H9 (cell line): ENCODE results near the gene LKAAEAR1. TPM values are rescaled to one million over a fixed set of nuclear protein-coding genes. Genes with fewer than 3 reads are reported as not detected.

ENCODE experiments used
- DNase-seq: peaks from one replicate; pipeline ENCODE4 v3.0.0-alpha.2; 2017
- H2AFZ ChIP-seq: one replicate; pipeline ENCODE4 v1.6.1; 2013; ENCODE audit warnings: mild to moderate bottlenecking, low read length, control low read depth, moderate library complexity
- H2AK5ac ChIP-seq: 2 replicates; pipeline ENCODE4 v1.6.1; 2013; ENCODE audit warnings: low read length, control low read depth, mixed read lengths; ENCODE audit not compliant: insufficient read length
- H2BK120ac ChIP-seq: one replicate; pipeline ENCODE4 v1.6.1; 2013; ENCODE audit warnings: low read depth, mild to moderate bottlenecking, low read length, control low read depth, inconsistent platforms; ENCODE audit not compliant: poor library complexity, severe bottlenecking
- H2BK12ac ChIP-seq: 2 replicates; pipeline ENCODE4 v1.6.1; 2013; ENCODE audit warnings: low read length, control low read depth, mixed read lengths, low read depth; ENCODE audit not compliant: insufficient read length
- H2BK15ac ChIP-seq: 2 replicates; pipeline ENCODE4 v1.6.1; 2013; ENCODE audit warnings: low read depth, low read length, control low read depth
- H2BK20ac ChIP-seq: one replicate; pipeline ENCODE4 v1.6.1; 2013; ENCODE audit warnings: low read depth, mild to moderate bottlenecking, low read length, control low read depth, inconsistent platforms; ENCODE audit not compliant: poor library complexity, severe bottlenecking
- H2BK5ac ChIP-seq: 2 replicates; pipeline ENCODE4 v1.6.1; 2013; ENCODE audit warnings: low read length, control low read depth, mixed read lengths; ENCODE audit not compliant: insufficient read length
- H3K14ac ChIP-seq: 2 replicates; pipeline ENCODE4 v1.6.1; 2013; ENCODE audit warnings: low read length, control low read depth; ENCODE audit not compliant: insufficient read depth
- H3K18ac ChIP-seq: 2 replicates; pipeline ENCODE4 v1.6.1; 2013; ENCODE audit warnings: low read depth, mild to moderate bottlenecking, mixed read lengths, low read length, control low read depth; ENCODE audit not compliant: insufficient read length
- H3K23ac ChIP-seq: 2 replicates; pipeline ENCODE4 v1.6.1; 2013; ENCODE audit warnings: low read length, control low read depth, mixed read lengths, low read depth; ENCODE audit not compliant: insufficient read length
- H3K23me2 ChIP-seq: 2 replicates; pipeline ENCODE4 v1.6.1; 2013; ENCODE audit warnings: low read depth, mild to moderate bottlenecking, mixed read lengths, low read length, control low read depth; ENCODE audit not compliant: insufficient read length, poor library complexity, severe bottlenecking
- H3K27ac ChIP-seq: 2 replicates; pipeline ENCODE4 v1.5.1; 2013; ENCODE audit warnings: low read length, control low read depth, mixed read lengths, low read depth; ENCODE audit not compliant: insufficient read length
- H3K27me3 ChIP-seq: 2 replicates; pipeline ENCODE4 v1.6.1; 2013; ENCODE audit warnings: low read length, control low read depth, inconsistent platforms; ENCODE audit not compliant: insufficient read depth
- H3K4ac ChIP-seq: 2 replicates; pipeline ENCODE4 v1.6.1; 2013; ENCODE audit warnings: low read depth, mild to moderate bottlenecking, control low read depth, inconsistent platforms, low read length, moderate library complexity
- H3K4me1 ChIP-seq: 2 replicates; pipeline ENCODE4 v1.6.1; 2013; ENCODE audit warnings: low read length, control low read depth, inconsistent platforms; ENCODE audit not compliant: insufficient read depth
- H3K4me2 ChIP-seq: 2 replicates; pipeline ENCODE4 v1.6.1; 2013; ENCODE audit warnings: low read length, control low read depth, mixed read lengths; ENCODE audit not compliant: insufficient read length, insufficient read depth
- H3K56ac ChIP-seq: 2 replicates; pipeline ENCODE4 v1.6.1; 2013; ENCODE audit warnings: low read depth, mild to moderate bottlenecking, mixed read lengths, low read length, control low read depth; ENCODE audit not compliant: insufficient read length
- H3K79me1 ChIP-seq: 2 replicates; pipeline ENCODE4 v1.6.1; 2013; ENCODE audit warnings: low read depth, mild to moderate bottlenecking, moderate library complexity, low read length, control low read depth, inconsistent platforms; ENCODE audit not compliant: insufficient read depth, poor library complexity, severe bottlenecking
- H3K79me2 ChIP-seq: 2 replicates; pipeline ENCODE4 v1.6.1; 2013; ENCODE audit warnings: low read length, control low read depth, inconsistent platforms; ENCODE audit not compliant: insufficient read depth
- H3K9ac ChIP-seq: 2 replicates; pipeline ENCODE4 v1.6.1; 2013; ENCODE audit warnings: low read length, control low read depth, mixed read lengths; ENCODE audit not compliant: insufficient read length; ENCODE audit errors: extremely low read depth
- H3K9me3 ChIP-seq: one replicate; pipeline ENCODE4 v1.6.1; 2013; ENCODE audit warnings: low read depth, low read length, inconsistent platforms; ENCODE audit not compliant: control insufficient read depth
- H3T11ph ChIP-seq: one replicate; pipeline ENCODE4 v1.6.1; 2013; ENCODE audit warnings: mild to moderate bottlenecking, low read length, control low read depth, inconsistent platforms
- H4K20me1 ChIP-seq: one replicate; pipeline ENCODE4 v1.6.1; 2013; ENCODE audit not compliant: control insufficient read depth, insufficient read length, insufficient read depth
- H4K5ac ChIP-seq: 2 replicates; pipeline ENCODE4 v1.6.1; 2013; ENCODE audit warnings: low read depth, mild to moderate bottlenecking, mixed read lengths, low read length, control low read depth; ENCODE audit not compliant: insufficient read length
- H4K8ac ChIP-seq: replicated peaks from 2 replicates; pipeline ENCODE4 v1.6.1; 2013; ENCODE audit warnings: low read length, control low read depth, mixed read lengths, low read depth; ENCODE audit not compliant: insufficient read length
- H4K91ac ChIP-seq: 2 replicates; pipeline ENCODE4 v1.6.1; 2013; ENCODE audit warnings: low read depth, mild to moderate bottlenecking, moderate library complexity, mixed read lengths, low read length, control low read depth; ENCODE audit not compliant: insufficient read length
- H3K27ac Mint-ChIP-seq, 3 experiments: 2 replicates in 2 of 3; 3 replicates in 1 of 3; pipeline ENCODE4 v1.8.0; 2020 to 2021; ENCODE audit warnings: mixed read lengths in 3 of 3, mild to moderate bottlenecking in 1 of 3, moderate library complexity in 1 of 3
- H3K27me3 Mint-ChIP-seq: 2 replicates; pipeline ENCODE4 v1.8.0; 2021; ENCODE audit warnings: low read depth, mild to moderate bottlenecking, moderate library complexity, mixed read lengths
- H3K36me3 Mint-ChIP-seq, 3 experiments: 2 replicates in 2 of 3; 3 replicates in 1 of 3; pipeline ENCODE4 v1.8.0; 2020 to 2021; ENCODE audit warnings: low read depth in 3 of 3, mixed read lengths in 3 of 3; ENCODE audit not compliant: insufficient read depth in 1 of 3
- H3K4me1 Mint-ChIP-seq, 2 experiments: 2 replicates each; pipeline ENCODE4 v1.8.0; 2020; ENCODE audit warnings: mixed read lengths in 2 of 2
- H3K4me3 Mint-ChIP-seq, 2 experiments: 2 replicates in 1 of 2; 3 replicates in 1 of 2; pipeline ENCODE4 v1.8.0; 2020 to 2021; ENCODE audit warnings: mild to moderate bottlenecking in 2 of 2, mixed read lengths in 2 of 2, moderate library complexity in 1 of 2
- H3K9me3 Mint-ChIP-seq, 2 experiments: 2 replicates in 1 of 2; 3 replicates in 1 of 2; pipeline ENCODE4 v1.8.0; 2020; ENCODE audit warnings: mild to moderate bottlenecking in 2 of 2, mixed read lengths in 2 of 2, moderate library complexity in 1 of 2
- WGBS: extraction: QIAGEN DNeasy Blood & Tissue Kit; methylation state at CpG from one replicate; pipeline ENCODE4 v1.1.7; 2013; ENCODE audit warnings: missing lambda C conversion rate, low lambda C conversion rate, mixed read lengths; ENCODE audit not compliant: insufficient read length; ENCODE audit errors: extremely low coverage; 5-methylcytosine and 5-hydroxymethylcytosine counted together
- total RNA-seq: library from RNA; stranded (reverse); gene quantifications from 2 replicates; pipeline ENCODE4 v1.2.1, GENCODE V29; 2021
- TF ChIP-seq, protein P1 (sequence below): fragments of 200-600 bp; sonication (generic); conservative IDR thresholded peaks from 3 replicates; pipeline ENCODE4 v1.8.0; 2021; ENCODE audit warnings: antibody characterized with exemption, mild to moderate bottlenecking

Gene LKAAEAR1
- total RNA-seq, 1 experiment from 2014 or later, result 0.39 TPM

DNA sequence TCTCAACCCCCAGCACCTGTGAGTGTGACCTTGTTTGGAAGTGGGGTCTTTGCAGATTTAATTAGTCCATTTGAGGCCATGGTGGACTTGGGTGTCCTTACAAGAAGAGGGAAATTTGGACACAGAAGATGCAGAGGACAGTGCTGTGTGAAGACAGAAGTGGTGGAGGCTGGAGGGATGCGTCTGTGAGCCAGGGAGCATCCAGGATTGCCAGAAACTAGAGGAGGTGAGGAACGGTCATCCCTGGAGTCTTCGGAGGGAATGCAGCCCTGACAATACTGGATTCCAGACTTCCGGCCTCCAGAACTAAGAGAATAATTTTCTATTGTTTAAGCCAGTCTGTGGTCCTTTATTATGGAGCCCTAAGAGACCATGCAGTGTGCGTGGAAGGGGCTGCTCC lies 46.1 kb upstream of the LKAAEAR1 start:
- Histone ChIP-seq H3K23me2 (no peaks in the 10 kb centered on the region), H2BK20ac (no peak overlapping the region), H4K8ac (no peak overlapping the region), H3K4ac (no peak overlapping the region), H2AFZ (no peak overlapping the region), H3K79me2 (no peaks in the 10 kb centered on the region), H2AK5ac (no peak overlapping the region), H3T11ph (no peak overlapping the region), H4K91ac (no peak overlapping the region), H3K27ac (no peak overlapping the region), H3K4me2 (no peak overlapping the region), H3K27me3 (no peaks in the 10 kb centered on the region), H3K9ac (no peak overlapping the region), H4K5ac (no peak overlapping the region), H2BK5ac (no peak overlapping the region), H4K20me1 (no peaks in the 10 kb centered on the region), H2BK12ac (no peak overlapping the region), H3K4me1 (no peaks in the 10 kb centered on the region), H3K56ac (no peak overlapping the region), H3K9me3 (no peaks in the 10 kb centered on the region), H3K14ac (no peak overlapping the region), H3K79me1 (no peaks in the 10 kb centered on the region), H2BK15ac (no peak overlapping the region), H2BK120ac (no peak overlapping the region), H3K18ac (no peak overlapping the region), H3K23ac (no peak overlapping the region)
- H3K27me3 Mint-ChIP-seq, result peaks cover 23% of the 10 kb centered on the region
- no peak for DNase-seq
- no peaks in the 10 kb centered on the region; a peak in 2 of 7 replicates for H3K36me3 Mint-ChIP-seq
- TF ChIP-seq, protein P1, sequence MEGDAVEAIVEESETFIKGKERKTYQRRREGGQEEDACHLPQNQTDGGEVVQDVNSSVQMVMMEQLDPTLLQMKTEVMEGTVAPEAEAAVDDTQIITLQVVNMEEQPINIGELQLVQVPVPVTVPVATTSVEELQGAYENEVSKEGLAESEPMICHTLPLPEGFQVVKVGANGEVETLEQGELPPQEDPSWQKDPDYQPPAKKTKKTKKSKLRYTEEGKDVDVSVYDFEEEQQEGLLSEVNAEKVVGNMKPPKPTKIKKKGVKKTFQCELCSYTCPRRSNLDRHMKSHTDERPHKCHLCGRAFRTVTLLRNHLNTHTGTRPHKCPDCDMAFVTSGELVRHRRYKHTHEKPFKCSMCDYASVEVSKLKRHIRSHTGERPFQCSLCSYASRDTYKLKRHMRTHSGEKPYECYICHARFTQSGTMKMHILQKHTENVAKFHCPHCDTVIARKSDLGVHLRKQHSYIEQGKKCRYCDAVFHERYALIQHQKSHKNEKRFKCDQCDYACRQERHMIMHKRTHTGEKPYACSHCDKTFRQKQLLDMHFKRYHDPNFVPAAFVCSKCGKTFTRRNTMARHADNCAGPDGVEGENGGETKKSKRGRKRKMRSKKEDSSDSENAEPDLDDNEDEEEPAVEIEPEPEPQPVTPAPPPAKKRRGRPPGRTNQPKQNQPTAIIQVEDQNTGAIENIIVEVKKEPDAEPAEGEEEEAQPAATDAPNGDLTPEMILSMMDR, result no peak
- no peak overlapping the region; a peak in 1 of 7 replicates for H3K27ac Mint-ChIP-seq
- H3K4me1 Mint-ChIP-seq, result peaks cover 0 to 3% of the 10 kb centered on the region in 2 experiments; a peak in 1 of 4 replicates
- peaks cover 6 to 10% of the 10 kb centered on the region in 2 experiments for H3K9me3 Mint-ChIP-seq
- no CpG with 5 or more reads among the region's 5 CpGs for WGBS
- H3K4me3 Mint-ChIP-seq, result no peak overlapping the region
